SK-N-MC (cell line): ENCODE results near the gene NDUFAF3.

Experiments used
- EZH2 ChIP-seq: fragments of 200-600 bp; sonication (generic); IDR thresholded peaks from one replicate; pipeline ENCODE4 v1.6.1; 2017; ENCODE audit warnings: antibody characterized with exemption
- POLR2AphosphoS5 ChIP-seq: IDR thresholded peaks from 2 replicates; pipeline ENCODE4 v1.6.1; 2012; ENCODE audit warnings: mild to moderate bottlenecking, low read depth, low read length, borderline replicate concordance

DNA sequence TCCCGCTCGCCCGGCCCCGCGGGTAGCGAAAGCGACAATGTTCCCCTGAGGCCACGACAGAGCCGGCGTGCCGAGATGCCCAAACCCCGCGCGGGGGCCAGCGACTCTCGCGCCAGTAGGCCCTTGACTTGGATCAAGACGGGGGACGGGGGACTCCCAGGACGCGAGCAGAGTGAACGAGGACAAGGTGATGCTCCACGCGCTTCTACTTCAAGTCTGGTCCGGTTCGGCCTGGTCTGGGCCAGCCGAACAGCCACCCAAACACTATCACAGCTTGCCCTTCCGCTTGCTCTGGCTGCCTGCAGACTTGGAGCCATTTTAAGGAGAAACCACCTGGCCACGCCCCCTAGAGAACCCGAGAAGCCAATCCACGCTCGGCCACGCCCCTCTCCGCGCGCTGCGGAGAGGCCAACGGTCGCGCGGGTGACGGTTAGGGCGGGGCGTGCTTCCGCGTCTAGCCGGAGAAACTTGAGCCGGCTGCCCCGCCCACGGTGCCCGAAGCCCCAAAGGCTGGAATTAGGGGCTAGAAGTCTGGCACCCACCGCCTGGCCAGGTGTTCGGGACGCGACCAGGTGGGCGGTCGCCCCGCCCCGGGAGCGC is 608 bp upstream of the NDUFAF3 start:
- no peak for TF ChIP-seq EZH2
- TF ChIP-seq POLR2AphosphoS5: peak; percentile 100
